Glomerular endothelial cell (primary cell): ENCODE data around the gene SIRT1. TPM values are rescaled to one million over a fixed set of nuclear protein-coding genes. Genes with fewer than 3 reads are reported as not detected.
"Not testable (repeated sequence)": the region's sequence is repeated elsewhere in the genome, so short reads cannot be mapped to it uniquely, and the experiment has no call there.

Source experiments
- DNase-seq: peaks from one replicate; pipeline ENCODE4 v3.0.0-alpha.2; 2011; ENCODE audit warnings: low read depth, low spot score; ENCODE audit errors: extremely low read depth
- total RNA-seq: library from RNA; depleted of rRNA; stranded (reverse); fragments of >200 nt; gene quantifications from 2 replicates; pipeline ENCODE4 v1.2.3, GENCODE V29; 2015

Gene SIRT1
- 6.1 and 9.5 TPM in 2 replicates for total RNA-seq

- peak; percentile 18 for DNase-seq
Measured at GRCh38 chr10:67884313-67884841, at the start of gene SIRT1. SIRT1 (plus strand) TSS chr10:67884656; CDS start chr10:67884722, 66 bp downstream.

- DNase-seq: not testable (repeated sequence)
Measured at GRCh38 chr10:67835541-67836394, 48.7 kb upstream of the SIRT1 start.

GRCh38 chr10:67836488-67836887 lies 48.0 kb upstream of the SIRT1 start:
- DNase-seq: no peak

GRCh38 chr10:67836972-67837371 lies 47.5 kb upstream of the SIRT1 start:
- no peak for DNase-seq

GRCh38 chr10:67837541-67838314 lies 46.7 kb upstream of the SIRT1 start, which contains the start of gene DNAJC12:
DNAJC12 (minus strand) TSS chr10:67838188; CDS start chr10:67838011, 177 bp downstream.
- no peak for DNase-seq

- DNase-seq: not testable (repeated sequence)
Measured at GRCh38 chr10:67839511-67839910, 44.9 kb upstream of the SIRT1 start.

GRCh38 chr10:67839951-67840350 lies 44.5 kb upstream of the SIRT1 start:
- no peak for DNase-seq

- no peak for DNase-seq
Measured at GRCh38 chr10:67841737-67842136, 42.7 kb upstream of the SIRT1 start.

- no peak for DNase-seq
Measured at GRCh38 chr10:67843284-67843683, 41.2 kb upstream of the SIRT1 start.

GRCh38 chr10:67849331-67850011 lies 35.0 kb upstream of the SIRT1 start:
- peak; percentile 76 for DNase-seq

GRCh38 chr10:67851186-67851585 lies 33.3 kb upstream of the SIRT1 start:
- no peak for DNase-seq

- DNase-seq: no peak
Measured at GRCh38 chr10:67852761-67853160, 31.7 kb upstream of the SIRT1 start.

GRCh38 chr10:67853512-67853911 lies 30.9 kb upstream of the SIRT1 start:
- DNase-seq: no peak

- no peak for DNase-seq
Measured at GRCh38 chr10:67858971-67859370, 25.5 kb upstream of the SIRT1 start.

- DNase-seq: no peak
Measured at GRCh38 chr10:67861750-67862432, 22.6 kb upstream of the SIRT1 start.

GRCh38 chr10:67863094-67863493 lies 21.4 kb upstream of the SIRT1 start:
- no peak for DNase-seq

- DNase-seq: no peak
Measured at GRCh38 chr10:67864607-67865371, 19.7 kb upstream of the SIRT1 start.

GRCh38 chr10:67868132-67868531 lies 16.3 kb upstream of the SIRT1 start:
- no peak for DNase-seq

- DNase-seq: no peak
Measured at GRCh38 chr10:67869996-67870395, 14.5 kb upstream of the SIRT1 start.
